Stimulated activated CD4-positive, alpha-beta T cell treated with anti-CD3 and anti-CD28 coated beads, TNF-alpha, amount 100 ng/mL, for 4 hours (primary cell): ENCODE data around the gene PDIA6.
A peak's percentile ranks its signal among the peaks of the same experiment; 100 is the strongest.

Source experiments
- DNase-seq, 3 experiments: peaks; one replicate each; pipeline ENCODE4 v3.0.0-alpha.2; 2020; ENCODE audit warnings: low read depth in 3 of 3

PDIA6 gene, protein sequence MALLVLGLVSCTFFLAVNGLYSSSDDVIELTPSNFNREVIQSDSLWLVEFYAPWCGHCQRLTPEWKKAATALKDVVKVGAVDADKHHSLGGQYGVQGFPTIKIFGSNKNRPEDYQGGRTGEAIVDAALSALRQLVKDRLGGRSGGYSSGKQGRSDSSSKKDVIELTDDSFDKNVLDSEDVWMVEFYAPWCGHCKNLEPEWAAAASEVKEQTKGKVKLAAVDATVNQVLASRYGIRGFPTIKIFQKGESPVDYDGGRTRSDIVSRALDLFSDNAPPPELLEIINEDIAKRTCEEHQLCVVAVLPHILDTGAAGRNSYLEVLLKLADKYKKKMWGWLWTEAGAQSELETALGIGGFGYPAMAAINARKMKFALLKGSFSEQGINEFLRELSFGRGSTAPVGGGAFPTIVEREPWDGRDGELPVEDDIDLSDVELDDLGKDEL

DNA sequence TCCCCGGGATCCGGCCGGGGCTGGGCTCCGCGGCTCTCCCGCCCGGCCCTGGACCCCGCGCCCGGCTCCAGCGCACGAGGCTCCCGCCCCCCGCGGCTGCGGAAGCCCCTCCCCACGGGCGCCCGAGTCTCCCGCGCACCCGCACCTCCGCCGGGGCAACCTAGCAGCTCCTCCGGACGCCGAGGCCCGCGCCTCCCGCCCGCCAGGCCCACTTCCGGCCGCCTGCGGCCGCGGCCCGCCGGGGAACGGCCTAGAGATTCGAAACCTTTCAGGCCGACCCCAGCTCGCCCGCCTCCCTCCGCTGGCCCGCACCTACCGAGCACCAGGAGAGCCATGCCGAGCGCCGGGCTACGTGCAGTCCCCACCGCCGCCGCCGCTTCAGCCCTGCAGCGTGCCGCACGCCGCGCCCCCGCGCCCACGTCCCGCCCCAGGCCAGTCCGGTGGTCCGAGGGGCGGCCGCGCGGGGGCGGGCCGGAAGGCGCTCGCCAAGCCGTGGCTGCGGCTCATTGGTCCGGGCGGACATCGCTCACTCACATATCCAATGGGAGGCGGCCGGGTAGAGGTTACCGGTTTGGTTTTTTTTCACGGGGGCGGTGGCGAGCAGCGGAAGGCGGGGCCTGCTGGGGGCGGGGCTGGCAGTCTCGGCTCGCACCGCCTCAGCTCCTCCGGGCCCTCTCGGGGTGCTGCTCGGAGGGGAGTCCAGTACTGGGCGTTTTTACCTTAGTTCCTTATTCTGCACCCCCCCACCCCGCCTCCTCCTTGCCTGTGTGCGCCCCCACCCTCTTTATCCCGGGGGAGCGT lies at the start of gene PDIA6:
PDIA6 (minus strand) TSS at position 424 of the 801 bp plus-strand sequence; CDS start at position 335, 89 bp downstream.
- peak; percentile 88 to 89 (median 88) for DNase-seq

DNA sequence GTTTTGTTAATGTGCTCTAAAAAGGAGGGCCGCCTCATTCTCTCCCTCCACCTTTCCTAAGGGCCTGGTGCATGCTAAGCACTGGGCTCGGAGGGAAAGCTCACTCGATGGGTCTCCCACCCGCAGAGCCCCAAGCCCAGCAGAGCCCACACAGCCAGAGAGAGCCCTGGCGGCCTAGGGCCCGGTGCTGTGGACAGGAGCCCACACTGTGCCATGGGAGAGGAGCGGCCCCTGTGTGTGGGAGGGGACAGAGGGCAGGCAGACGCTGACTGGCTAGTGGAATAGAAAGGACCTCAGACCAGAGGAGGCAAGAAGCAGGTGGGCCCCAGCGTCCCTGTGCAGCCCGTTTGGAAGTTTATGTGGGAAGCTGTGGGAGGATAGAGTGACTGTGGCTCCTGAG lies 49.7 kb upstream of the PDIA6 start:
- no peak for DNase-seq

DNA sequence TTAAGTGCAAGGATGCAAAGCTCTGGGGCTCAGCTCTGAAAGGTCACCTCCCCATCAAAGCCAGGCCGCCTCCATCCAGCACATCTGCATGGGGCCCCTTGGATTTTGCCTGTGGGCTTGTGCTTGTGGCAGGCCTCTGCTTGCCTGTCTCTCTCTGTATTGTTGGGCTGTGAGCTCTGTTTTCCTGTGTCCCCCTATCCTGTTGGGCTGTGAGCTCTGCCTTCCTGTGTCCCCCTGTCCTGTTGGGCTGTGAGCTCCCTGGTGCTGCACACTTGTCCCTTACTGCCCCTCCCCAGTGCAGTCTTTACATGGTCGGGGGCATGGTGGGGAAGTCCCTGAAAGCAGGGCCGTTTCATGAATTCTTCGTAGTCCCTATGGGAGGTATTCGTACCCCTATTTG lies 49.2 kb upstream of the PDIA6 start:
- no peak for DNase-seq

DNA sequence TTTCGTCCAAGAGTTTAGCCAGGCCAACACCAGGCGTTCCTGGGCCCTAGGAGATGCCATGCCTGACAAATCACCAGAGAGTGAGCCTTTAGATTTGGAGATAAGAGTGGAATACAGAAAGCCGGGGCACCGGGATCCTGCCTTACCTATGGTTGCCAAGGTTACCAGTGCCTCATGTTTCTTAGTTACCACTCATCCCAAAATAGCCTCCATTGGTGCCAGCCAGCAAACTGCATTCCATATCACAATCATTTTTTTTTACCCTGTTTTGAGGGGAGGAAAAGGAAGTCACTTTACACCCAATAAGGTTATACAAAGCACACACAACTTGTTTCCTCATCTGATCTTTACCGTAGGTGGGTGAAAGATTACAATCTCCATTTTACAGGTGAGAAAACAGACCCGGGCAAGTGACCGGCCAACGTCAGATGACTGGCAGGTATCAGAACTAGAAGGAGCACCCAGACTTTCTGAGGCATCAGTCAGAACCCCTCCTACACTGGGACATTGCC lies 48.3 kb upstream of the PDIA6 start:
- no peak for DNase-seq

DNA sequence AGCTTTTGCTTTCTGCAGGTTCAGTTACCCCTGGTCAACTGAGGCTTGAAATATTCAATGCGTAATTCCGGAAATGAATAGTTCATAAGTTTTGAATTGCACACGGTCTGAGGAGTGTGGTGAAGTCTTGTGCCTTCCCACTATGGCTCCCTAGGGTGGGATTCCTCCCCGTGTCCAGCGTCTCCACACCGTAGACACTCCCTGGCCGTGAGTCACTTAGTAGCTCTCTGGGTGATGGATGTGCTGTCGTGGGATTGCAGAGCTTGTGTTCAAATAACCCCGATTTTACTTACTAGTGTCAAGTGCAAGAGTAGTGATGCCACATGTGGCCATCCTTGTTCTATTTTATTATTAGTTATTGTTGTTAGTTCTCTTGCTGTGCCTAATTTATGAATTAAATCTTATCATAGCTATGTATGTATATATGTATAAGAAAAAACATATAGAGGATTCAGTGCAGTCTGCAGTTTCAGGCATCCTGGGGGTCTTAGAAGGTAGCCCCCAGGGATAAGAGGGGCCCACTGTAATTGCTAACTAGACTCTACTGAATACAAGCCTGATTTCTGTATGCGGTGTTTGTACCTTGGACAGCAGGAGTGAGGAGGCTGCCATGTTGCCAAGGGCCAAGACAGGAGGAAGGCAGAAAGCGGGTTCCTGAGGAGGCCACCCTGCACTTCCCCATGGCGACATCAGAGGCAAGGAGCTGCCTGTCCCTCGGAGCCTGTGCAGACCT lies 47.7 kb upstream of the PDIA6 start:
- no peak for DNase-seq

DNA sequence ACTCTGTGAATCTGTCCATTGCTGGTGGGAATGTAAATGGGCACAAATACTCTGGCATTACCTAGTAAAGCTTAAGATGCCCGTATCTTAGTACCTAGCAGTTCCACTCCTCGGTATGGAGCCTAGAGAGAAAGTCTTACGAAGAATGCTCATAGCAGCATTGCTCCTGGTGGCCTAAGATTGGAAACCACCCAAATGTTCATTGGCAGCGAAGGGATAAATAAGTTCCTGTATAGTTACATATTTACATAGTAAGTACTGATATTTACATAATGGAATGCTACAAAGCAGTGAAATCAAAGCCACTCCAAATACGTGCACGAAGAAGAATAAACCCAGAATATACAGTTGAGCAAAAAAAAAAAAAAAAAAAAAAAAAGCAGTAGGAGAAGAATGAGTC lies 46.7 kb upstream of the PDIA6 start:
- DNase-seq, result no peak

DNA sequence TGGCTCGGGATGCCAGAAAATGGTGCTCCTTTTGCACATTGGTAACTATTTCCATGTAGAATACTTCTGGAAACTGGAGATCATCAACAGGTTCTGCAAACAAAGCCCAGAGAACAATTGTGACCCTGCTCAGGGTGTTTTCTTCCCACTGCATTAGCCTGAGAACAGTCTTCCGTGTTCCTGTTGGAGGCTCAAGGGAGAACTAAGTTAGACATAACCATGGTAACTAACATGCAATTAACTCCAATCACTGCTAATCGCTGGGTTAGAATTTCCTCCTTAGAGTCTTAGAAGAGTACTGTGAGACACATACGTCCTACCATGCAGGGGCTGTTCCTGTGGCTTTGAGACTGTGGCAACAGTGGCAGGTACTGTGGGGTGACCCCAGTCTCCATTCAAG lies 36.0 kb upstream of the PDIA6 start:
- DNase-seq, result no peak

DNA sequence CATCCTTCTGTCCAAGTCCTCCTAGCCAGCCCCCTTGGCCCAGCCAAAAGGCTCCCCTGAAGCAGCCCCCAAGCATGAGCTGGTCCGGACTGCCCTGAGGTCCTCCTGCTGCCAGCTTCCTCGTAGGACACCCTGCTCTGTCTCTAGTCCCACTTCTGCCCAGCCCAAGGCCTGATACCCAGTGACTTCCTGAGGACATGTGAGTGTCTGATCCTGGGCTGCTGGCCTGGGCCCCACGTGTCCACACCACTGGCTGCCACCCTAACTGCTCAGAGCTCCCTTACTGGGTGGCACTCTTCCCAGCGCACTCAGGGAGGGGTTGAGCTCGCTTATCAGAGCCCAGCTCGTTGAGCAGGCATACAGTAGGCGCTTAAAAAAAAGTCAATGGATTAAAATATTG lies 34.4 kb upstream of the PDIA6 start:
- DNase-seq, result no peak

DNA sequence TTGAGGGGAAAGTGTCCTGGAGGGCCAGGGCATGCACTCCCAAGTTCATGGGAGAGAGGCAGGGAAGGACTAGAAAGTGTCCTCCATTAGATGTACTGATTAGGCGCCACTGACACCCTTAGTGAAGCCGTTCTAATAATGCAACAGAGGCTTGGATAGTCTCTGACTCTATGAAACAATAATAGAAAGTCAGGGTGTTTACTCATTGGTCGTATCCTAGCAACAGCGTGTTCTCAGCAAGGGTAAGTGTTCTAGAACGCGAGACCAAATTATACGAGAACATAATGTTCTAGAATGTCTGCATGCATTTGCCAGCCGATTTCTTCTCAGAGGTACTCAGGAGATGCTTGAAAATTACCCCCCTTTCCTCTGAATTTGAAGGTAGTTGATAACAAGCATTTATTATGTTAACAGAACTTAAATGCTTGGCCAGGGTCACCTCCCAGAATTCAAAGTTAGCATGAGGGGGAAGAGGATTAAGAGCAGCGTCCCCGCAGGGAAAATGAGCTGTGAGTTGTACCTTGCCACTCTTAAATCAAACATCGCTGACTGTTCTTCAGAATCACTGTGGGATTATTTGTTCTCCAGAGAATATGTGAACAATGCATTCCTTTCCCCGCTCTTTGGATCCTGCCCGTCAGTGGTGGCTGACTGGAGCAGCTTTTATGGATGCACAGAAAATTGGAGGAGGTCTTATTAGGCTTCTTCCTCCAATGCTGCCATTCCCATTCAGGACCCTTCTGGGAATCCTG lies 33.7 kb upstream of the PDIA6 start:
- DNase-seq, result no peak

DNA sequence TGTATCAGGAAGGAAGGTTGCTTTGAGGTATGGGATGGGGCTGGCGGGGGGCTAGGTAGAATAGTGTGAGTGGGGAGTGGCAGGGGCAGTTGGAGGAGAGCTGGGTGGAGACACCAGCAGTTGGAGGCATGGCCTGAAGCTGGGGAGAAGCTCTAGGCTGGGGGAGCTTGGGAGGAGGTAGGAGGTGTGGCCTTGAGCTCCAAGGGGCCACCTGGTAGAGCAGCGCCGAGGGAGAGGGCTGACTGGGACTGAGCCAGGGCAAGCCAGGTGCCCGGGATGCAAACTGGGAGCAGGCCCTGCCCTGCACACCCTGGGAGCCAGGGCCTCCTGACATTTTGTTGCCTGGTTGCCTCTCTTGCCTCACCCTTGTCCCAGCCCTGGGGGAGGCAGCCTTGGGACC lies 33.1 kb upstream of the PDIA6 start:
- no peak for DNase-seq

DNA sequence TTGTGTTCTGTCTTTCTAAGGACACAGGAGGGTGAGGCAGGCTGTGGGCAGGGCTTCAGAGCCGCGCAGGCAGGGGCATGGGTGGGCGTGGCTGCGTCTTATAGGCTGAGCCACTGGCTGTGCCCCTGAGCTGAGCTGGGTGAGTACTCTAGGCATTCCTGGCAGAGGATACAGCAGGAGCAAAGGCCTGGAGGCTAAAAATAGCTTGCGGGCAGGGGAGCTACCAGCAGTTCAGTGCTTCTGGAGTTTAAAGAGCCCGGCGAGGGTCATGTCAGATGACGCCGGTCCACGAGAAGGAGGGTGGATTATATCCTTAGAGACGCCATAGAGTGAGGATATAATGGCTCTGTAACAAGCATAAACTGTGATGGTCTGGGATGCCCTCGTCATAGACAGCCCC lies 31.5 kb upstream of the PDIA6 start:
- no peak for DNase-seq

DNA sequence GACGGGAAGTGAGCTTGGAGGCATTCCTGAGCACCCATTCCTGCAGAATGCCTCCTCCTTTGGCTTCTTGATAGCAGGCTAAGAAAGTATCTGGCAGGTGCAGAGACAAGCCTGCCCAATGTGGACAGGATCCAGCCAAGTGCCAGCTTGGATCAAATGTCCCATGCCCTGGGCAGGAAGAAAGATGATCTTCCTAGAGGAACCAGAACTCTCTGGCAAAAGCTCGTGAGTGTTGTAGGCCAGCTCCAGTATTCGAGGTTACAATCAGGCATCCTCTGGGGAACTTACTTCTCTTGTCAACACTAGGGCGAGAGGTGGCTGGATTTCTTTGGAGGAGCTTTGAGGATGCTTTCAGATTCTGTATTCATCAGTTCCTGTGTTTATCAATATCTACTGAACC lies 29.9 kb upstream of the PDIA6 start:
- no peak for DNase-seq

DNA sequence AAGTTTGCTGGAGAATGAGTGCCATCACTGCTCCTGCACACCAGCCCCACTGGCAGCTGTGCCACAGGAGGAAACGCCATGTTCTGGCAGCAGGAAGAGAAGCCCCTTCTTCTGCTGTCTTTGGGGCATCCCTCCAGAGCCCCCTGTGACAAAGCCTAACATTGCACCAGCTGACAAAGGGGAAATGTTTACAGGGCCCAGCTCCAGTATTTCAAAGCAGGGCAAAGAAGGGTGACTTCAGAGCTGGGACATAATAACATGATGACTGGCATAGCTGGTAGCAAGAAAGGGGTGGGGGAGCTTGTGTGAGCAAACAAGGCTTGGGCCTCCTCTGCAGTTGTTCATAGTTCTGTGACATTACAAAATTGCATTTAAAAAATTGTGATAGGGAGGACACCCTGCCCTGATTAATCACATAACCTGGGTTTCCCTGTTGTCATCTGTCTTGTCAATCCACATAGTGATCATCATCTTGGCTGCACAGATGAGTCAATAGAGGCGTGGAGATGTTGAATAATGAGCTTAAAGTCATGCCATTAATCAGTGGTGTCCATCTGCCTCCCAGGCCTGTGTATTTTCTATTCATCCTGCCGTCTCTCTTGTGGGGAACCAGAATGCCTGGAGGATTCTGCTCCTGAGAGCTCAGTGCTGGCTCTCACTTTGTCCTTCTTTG lies 29.1 kb upstream of the PDIA6 start:
- no peak for DNase-seq

DNA sequence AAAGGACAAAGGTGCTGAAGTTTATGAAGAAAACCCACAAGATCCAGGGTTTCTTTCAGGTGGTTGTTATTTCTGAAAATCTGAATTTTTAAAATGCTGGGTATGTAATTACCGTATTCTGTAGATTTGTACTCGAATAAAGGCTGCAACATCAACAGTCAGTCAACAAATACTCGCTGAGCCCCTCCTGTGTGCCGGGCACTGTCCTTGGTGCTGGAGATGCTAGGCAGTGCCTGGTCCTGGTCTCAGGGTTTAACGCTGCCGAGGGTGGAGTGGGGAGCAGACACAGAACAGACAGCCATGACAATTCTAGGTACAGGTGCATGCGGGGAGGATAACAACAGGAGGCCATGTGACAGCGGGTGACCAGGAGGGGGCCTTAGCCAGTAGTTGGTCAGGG lies 27.2 kb upstream of the PDIA6 start:
- DNase-seq, result no peak

DNA sequence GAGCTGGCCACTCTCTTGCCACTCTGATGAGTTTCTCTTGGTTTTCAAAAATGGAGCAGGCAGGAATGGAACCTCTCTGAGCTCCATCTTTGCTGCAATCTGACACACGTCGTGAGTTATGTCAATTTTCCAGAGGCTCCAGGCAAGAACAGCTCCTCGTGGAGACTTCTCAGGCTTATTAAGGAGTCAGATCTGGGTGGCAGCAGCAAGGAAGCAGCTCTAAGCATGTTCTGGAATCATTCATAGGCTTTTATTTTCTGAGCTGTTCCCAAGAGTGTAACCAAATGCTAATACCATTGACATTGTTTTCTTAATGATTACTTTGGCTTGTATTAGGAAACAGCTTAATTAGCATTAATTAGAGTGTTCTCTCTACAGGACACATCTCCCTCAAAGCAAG lies 26.1 kb upstream of the PDIA6 start:
- DNase-seq, result no peak

DNA sequence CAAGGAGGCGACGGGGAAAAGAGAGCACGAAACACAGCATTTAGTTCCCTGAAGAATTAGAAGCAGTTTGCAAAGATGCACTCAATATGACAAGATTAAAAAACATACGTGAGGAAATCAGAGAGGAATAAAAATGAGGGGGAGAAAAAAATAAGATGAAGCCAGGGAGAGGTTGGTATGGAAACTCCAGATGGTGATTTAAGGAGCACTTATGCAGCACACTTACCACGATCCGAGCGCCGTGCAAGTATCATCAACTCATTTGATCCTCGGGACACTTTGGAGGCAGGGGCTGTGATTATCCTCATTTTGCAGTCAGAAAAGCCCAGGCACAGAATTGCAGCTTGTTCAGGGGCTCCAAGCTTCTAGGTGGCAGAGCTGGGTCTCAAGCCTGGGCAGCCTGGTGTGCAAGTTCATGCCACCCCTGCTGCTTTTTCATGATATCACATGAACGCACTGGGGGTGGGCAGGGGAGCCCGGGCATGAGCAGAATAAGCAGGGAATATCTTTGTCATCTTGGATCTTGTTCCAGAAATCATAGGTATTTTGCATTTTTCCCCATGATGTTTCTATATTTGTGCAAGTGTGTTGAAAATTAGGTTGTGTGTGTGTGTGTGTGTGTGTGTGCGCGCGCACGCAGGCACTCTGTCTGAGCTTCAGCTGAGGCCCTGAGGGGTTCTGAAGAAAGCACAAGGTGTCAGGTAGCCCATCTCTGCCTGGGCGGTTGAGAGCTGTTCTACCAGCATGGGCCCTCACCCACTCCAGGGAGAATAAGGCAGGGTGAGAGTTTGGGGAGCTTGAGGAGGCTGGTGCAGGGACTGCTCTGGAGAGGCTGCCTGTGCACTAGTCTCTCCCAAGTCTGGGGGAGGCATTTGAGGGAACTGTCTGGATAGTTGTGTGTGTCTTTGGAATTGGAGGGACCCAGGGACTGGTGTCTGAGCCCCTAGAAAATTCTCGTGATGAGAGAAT lies 25.0 kb upstream of the PDIA6 start:
- no peak for DNase-seq

DNA sequence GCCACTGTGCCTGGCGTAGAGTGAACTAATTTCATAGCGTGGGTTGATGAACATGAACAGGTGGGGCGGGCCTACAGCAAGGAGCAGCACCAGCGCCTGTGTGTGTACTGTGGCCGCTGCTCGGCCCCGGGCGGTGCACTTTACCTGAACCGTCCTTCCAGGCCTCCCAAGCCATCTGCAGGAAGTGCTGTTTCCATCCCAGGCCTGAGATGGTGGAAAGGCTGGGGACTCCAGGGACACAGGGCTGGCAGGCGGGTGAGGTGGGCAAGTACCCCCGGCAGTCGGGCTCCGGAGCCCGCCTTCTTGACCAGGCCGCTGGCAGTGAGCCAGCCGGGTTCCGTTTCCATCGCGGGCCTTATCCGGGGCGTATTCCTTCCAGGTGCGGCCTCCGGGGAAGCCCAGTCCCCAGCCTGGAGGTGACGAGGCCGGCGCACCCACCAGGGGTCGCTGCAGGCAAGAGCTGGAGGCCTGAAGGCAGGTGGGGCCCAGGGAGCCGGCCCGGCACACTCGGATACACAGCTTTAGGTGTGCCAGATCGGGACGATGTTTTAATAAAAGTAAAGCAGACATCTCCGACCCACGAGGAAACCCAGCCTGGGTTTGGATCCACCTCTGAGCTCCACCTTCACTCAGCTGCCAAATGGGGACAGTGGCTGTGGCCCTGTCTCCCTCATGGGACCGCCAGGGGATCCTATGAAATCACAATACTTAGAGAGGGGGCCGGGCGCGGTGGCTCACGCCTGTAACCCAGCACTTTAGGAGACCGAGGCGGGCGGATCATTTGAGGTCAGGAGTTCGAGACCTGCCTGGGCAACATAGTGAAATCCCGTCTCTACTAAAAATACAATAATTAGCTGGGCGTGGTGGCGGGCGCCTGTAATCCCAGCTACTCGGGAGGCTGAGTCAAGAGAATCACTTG lies 22.7 kb upstream of the PDIA6 start:
- peak; percentile 55 to 68 (median 58) for DNase-seq

DNA sequence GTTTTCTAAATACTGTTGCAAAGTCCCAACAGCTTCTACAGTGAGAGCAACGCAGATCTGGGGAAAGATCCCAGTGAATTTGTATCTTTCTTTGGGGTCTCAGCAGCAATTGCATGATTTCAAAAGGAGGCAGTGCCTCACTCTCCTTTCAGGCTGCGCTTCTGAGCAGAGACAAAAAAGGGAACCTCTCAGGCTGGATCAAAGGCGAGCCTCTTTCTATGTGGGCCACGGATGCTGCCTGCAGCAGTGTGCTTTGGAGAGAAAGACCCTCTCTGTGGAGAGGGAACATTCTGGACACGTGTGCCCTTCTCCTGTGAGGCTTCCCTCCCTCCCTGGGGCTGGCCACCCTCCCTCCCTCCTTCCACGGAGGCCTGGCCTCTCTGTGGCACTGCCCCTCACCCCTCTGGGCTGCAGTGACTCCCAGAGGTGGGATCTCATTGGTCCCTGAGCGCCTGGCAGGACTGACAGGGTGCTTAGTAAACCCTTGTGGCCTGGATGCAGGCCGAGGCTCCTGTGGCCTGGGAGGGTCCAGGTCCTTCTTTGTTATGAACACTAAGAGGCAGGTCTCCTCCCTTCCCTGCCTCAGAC lies 21.6 kb upstream of the PDIA6 start:
- DNase-seq, result no peak
